B cell (primary cell): ENCODE measurements around the gene NMNAT2. TPM values are rescaled to one million over a fixed set of nuclear protein-coding genes. Genes with fewer than 3 reads are reported as not detected.

Experiments used
- ATAC-seq: fragments of 200-7000 bp; cut with Tn5 transposase; one replicate; pipeline ENCODE4 v1.10.0; 2021; ENCODE audit warnings: low read depth, mild to moderate bottlenecking, moderate number of reproducible peaks, moderate library complexity
- CTCF ChIA-PET: fragments of 350-600 bp; sonication (Branson Sonifier 250); formaldehyde crosslinking; loops from one replicate; lab custom pipeline; 2021; ENCODE audit warnings: antibody characterized with exemption, inconsistent platforms; lab: Charles Lee
- POLR2A ChIA-PET: fragments of 350-600 bp; sonication (Branson Sonifier 250); formaldehyde crosslinking; loops from one replicate; lab custom pipeline; 2021; ENCODE audit warnings: antibody characterized with exemption; lab: Charles Lee
- DNase-seq: peaks from one replicate; pipeline ENCODE4 v3.0.0; 2013
- H2AFZ ChIP-seq: 2 replicates; pipeline ENCODE4 v1.6.1; 2012; ENCODE audit warnings: mild to moderate bottlenecking, low read depth, low read length; ENCODE audit not compliant: insufficient read depth, poor library complexity, severe bottlenecking
- H3K27ac ChIP-seq, 2 donors: 1 replicate in 1 of 2; 2 replicates in 1 of 2; pipeline ENCODE4 v1.5.1; 2012 to 2013; ENCODE audit warnings: low read length in 2 of 2, mild to moderate bottlenecking in 2 of 2, moderate library complexity in 1 of 2
- H3K27me3 ChIP-seq, 4 experiments: fragments of 200-600 bp in 1 of 4; sonication (generic) in 1 of 4; replicated peaks in 1 of 4; 1 replicate in 2 of 4; 2 replicates in 2 of 4; pipeline versions ENCODE4 v1.6.1 to v1.7.0; 2013 to 2016; ENCODE audit warnings: low read length in 3 of 4, mild to moderate bottlenecking in 2 of 4, mixed read lengths in 1 of 4, moderate library complexity in 1 of 4; ENCODE audit not compliant: insufficient read depth in 4 of 4, control insufficient read depth in 3 of 4; ENCODE audit errors: control extremely low read depth in 1 of 4
- H3K36me3 ChIP-seq, 2 experiments: replicated peaks in 1 of 2; 1 replicate in 1 of 2; 2 replicates in 1 of 2; pipeline versions ENCODE4 v1.6.1 to v1.7.1; 2013; ENCODE audit warnings: low read length in 1 of 2; ENCODE audit not compliant: insufficient read depth in 2 of 2, control insufficient read depth in 1 of 2; ENCODE audit errors: control extremely low read depth in 1 of 2, extremely low read depth in 1 of 2
- H3K4me1 ChIP-seq, 2 donors: fragments of 200-600 bp in 1 of 2; sonication (generic) in 1 of 2; 1 replicate in 1 of 2; 2 replicates in 1 of 2; pipeline versions ENCODE4 v1.5.1 to v1.6.1; 2013 to 2017; ENCODE audit warnings: low read length in 2 of 2; ENCODE audit not compliant: control insufficient read depth in 2 of 2, insufficient read depth in 2 of 2
- H3K4me2 ChIP-seq: replicated peaks from 2 replicates; pipeline ENCODE3; 2012; ENCODE audit warnings: mild to moderate bottlenecking, low read depth, low read length; ENCODE audit not compliant: poor library complexity, severe bottlenecking
- H3K4me3 ChIP-seq, 5 experiments: fragments of 200-600 bp in 1 of 5; sonication (generic) in 1 of 5; 1 replicate in 3 of 5; 2 replicates in 2 of 5; pipeline versions ENCODE4 v1.5.1 to v1.7.0; 2011 to 2016; ENCODE audit warnings: low read length in 4 of 5, mild to moderate bottlenecking in 4 of 5, low read depth in 2 of 5, control low read depth in 1 of 5, moderate library complexity in 1 of 5; ENCODE audit not compliant: insufficient read depth in 1 of 5; ENCODE audit errors: control extremely low read depth in 1 of 5, extremely low read depth in 1 of 5
- H3K79me2 ChIP-seq: fragments of 200-600 bp; sonication (generic); one replicate; pipeline ENCODE4 v1.6.0; 2016; ENCODE audit warnings: low read length; ENCODE audit not compliant: control insufficient read depth, insufficient read depth
- H3K9ac ChIP-seq: fragments of 200-600 bp; sonication (generic); 2 replicates; pipeline ENCODE4 v1.6.1; 2017; ENCODE audit warnings: mild to moderate bottlenecking, low read length, moderate library complexity
- H3K9me3 ChIP-seq, 3 donors: one replicate each; pipeline versions ENCODE4 v1.6.1 to v1.7.1; 2013; ENCODE audit warnings: low read length in 2 of 3; ENCODE audit not compliant: control insufficient read depth in 2 of 3, insufficient read depth in 1 of 3; ENCODE audit errors: control extremely low read depth in 1 of 3
- H4K20me1 ChIP-seq: 2 replicates; pipeline ENCODE4 v1.6.0; 2012; ENCODE audit warnings: mild to moderate bottlenecking, low read length; ENCODE audit not compliant: insufficient read depth, control insufficient read depth, poor library complexity, severe bottlenecking
- H3K27ac Mint-ChIP-seq: one replicate; pipeline ENCODE4 v1.8.0; 2021; ENCODE audit warnings: mixed read lengths
- H3K27me3 Mint-ChIP-seq: one replicate; pipeline ENCODE4 v1.8.0; 2021; ENCODE audit warnings: mixed read lengths
- H3K4me1 Mint-ChIP-seq: one replicate; pipeline ENCODE4 v1.8.0; 2021; ENCODE audit warnings: mixed read lengths
- H3K4me3 Mint-ChIP-seq: one replicate; pipeline ENCODE4 v1.8.0; 2021; ENCODE audit warnings: mixed read lengths
- H3K9me3 Mint-ChIP-seq: one replicate; pipeline ENCODE4 v1.8.0; 2022; ENCODE audit warnings: mixed read lengths; ENCODE audit not compliant: insufficient read depth
- CTCF ChIP-seq: fragments of 200-600 bp; IDR thresholded peaks from one replicate; pipeline ENCODE4 v1.8.0; 2022; ENCODE audit warnings: antibody characterized with exemption, mild to moderate bottlenecking
- EZH2 ChIP-seq: IDR thresholded peaks from 2 replicates; pipeline ENCODE4 v1.6.1; 2012; ENCODE audit warnings: borderline replicate concordance, low read depth, mild to moderate bottlenecking, moderate library complexity, low read length; ENCODE audit not compliant: insufficient read depth, poor library complexity, severe bottlenecking
- WGBS: methylation state at CpG from one replicate; pipeline ENCODE4 v1.1.5; 2013; ENCODE audit warnings: missing lambda C conversion rate; ENCODE audit not compliant: insufficient coverage; 5-methylcytosine and 5-hydroxymethylcytosine counted together
- intact Hi-C: fragments of 100-400 bp; cut with micrococcal nuclease; formaldehyde crosslinking; loops from one replicate; pipeline ENCODE4 v1.10.0; 2022
- polyA plus RNA-seq: library from polyadenylated mRNA; depleted of rRNA; stranded (reverse); fragments of >200 nt; gene quantifications from 2 replicates; pipeline ENCODE4 v1.2.3, GENCODE V29; 2012
- total RNA-seq, 2 donors: library from RNA; stranded (reverse); fragments of 120-200 nt in 1 of 2; gene quantifications; 1 replicate in 1 of 2; 2 replicates in 1 of 2; pipeline versions ENCODE4 v1.2.3 to v1.2.4, GENCODE V29; 2013 to 2022

NMNAT2 gene
- total and polyA plus RNA-seq, 2 donors (not counting 1 experiment from before 2014, with no cell fraction given): not detected

GRCh38 chr1:183407474-183407873 is 10.7 kb downstream of the NMNAT2 start:
- Histone ChIP-seq H3K79me2 (no peaks in the 10 kb centered on the region), H3K4me2 (no peak overlapping the region), H2AFZ (no peak overlapping the region), H3K36me3 (no peaks in the 10 kb centered on the region), H3K4me3 (no peak overlapping the region), H3K27me3 (peaks cover 0 to 4% (median 2%) of the 10 kb centered on the region in 4 experiments), H3K27ac (no peak overlapping the region), H4K20me1 (no peaks in the 10 kb centered on the region), H3K9ac (no peak overlapping the region), H3K4me1 (no peaks in the 10 kb centered on the region), H3K9me3 (no peaks in the 10 kb centered on the region)
- CTCF ChIA-PET: no interaction called here
- TF ChIP-seq CTCF (no peak), EZH2 (no peak)
- DNase-seq (no peak), ATAC-seq (no peak)
- intact Hi-C loops: no loop called here
- H3K4me3 Mint-ChIP-seq: no peak overlapping the region
- H3K27me3 Mint-ChIP-seq: peaks cover 44% of the 10 kb centered on the region
- H3K4me1 Mint-ChIP-seq: no peaks in the 10 kb centered on the region
- H3K27ac Mint-ChIP-seq: no peak overlapping the region
- no CpG with 5 or more reads among the region's 2 CpGs for WGBS
- no peaks in the 10 kb centered on the region for H3K9me3 Mint-ChIP-seq
- POLR2A ChIA-PET: no interaction called here

- H2AFZ ChIP-seq: no peak overlapping the region
- no peak overlapping the region for H3K9ac ChIP-seq
- WGBS: no CpG with 5 or more reads among the region's 2 CpGs
- no peak overlapping the region for H3K4me3 ChIP-seq
- no peaks in the 10 kb centered on the region for H3K4me1 ChIP-seq
- Mint-ChIP-seq H3K9me3 (no peaks in the 10 kb centered on the region), H3K4me3 (no peak overlapping the region), H3K4me1 (no peaks in the 10 kb centered on the region), H3K27me3 (peaks cover 37% of the 10 kb centered on the region), H3K27ac (no peak overlapping the region)
- intact Hi-C loops: no loop called here
- no peaks in the 10 kb centered on the region for H3K9me3 ChIP-seq
- no peaks in the 10 kb centered on the region for H4K20me1 ChIP-seq
- no peaks in the 10 kb centered on the region for H3K79me2 ChIP-seq
- H3K27ac ChIP-seq: no peak overlapping the region
- no peak for ATAC-seq
- ChIA-PET CTCF (no interaction called here), POLR2A (interaction anchor here (0.7 kb wide), 1 partner anchor 39 kb away, joined by 3 read pairs; no protein-coding TSS in a partner anchor)
- H3K36me3 ChIP-seq: no peaks in the 10 kb centered on the region
- no peak for DNase-seq
- TF ChIP-seq EZH2: no peak
- no peak for TF ChIP-seq CTCF
- peaks cover 0 to 4% (median 2%) of the 10 kb centered on the region in 4 experiments for H3K27me3 ChIP-seq
- no peak overlapping the region for H3K4me2 ChIP-seq
These were observed 13.7 kb downstream of the NMNAT2 start for GRCh38 chr1:183404476-183404875.
